Measurements from ENCODE around the gene CDH15.

CDH15 gene

DNA sequence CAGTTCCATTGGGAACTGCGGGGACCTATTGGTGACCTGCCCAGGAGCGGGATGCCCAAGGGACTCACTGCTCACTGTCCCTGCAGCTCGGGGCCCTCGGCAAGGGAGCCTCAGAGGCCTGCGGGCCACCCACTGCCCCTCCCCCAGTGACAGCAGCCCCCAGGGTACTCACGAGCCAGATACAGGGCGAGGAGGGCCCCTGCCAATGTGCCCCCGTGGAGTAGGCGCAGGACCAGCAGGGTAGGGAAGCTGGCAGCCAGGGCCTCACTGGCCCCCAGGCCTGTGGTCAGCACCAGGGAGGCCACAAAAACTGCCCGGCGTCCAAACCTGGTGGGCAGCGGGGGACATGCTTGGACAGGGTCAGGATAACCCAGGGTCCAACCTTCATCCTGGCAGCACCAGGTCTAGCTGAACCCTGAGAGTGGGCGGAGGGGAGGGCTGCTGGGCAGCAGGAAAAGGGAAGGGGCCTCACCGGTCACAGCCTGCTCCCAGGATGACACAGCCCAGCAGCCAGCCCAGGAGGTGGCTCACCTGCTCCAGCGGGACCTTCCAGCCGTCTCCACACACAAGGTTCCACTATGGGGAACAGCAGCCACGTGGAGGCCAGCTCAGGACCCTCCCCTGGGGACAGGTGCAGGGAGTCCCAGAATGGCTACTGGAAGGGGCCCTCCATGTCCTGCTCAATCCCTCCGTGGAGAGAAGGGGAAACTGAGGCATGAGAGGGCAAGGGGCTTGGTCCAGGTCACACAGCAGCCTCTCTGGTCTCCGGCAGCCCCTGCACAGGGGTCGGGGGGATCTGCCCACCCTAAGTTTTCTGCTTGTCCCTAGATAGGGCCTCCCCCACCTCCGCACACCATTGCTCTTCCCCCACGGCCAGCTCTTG lies 27.9 kb downstream of the CDH15 start:
- DNase-seq (ENCODE audit: low read depth) = no peak

DNA sequence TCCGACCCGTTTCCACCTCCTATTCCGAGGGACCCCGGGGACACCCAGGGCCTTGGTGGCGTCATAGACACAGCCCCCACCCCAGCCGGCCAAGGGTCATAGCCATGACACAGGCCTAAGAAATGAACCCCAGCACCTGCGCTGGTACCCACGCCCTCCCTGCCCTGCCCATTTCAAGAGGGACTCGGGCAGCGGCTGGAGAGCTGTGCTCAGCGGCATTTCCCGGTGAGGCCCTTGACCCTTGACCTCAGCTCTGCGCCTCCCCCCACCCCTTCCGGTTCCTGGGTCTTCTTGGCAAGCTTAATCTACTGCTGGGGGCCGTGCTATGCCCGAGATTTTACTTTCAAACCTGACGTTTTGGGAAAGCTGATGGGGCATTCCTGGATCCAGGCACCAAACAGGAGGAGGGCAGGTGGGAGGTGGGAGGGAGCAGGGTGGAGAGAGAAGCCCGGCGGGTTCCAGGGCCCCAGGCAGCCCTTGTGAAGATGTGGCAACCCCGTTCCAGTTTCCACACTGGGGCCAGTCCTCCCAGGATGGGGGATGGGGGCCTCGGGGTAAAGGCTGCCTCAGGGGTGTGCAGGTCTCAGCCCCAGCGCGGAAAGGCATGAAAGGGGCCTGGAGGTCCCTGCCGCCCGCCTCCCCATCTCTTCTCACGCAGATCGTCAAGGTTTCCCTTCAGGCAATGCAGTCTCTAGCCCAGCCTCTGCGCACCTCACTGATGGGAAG lies 28.7 kb downstream of the CDH15 start, which contains the start of gene SLC22A31:
TSS of gene SLC22A31 (minus strand) at position 414 of the 726 bp plus-strand sequence. CDS start at position 378, 36 bp downstream.
- no peak for DNase-seq (ENCODE audit: low read depth)

DNA sequence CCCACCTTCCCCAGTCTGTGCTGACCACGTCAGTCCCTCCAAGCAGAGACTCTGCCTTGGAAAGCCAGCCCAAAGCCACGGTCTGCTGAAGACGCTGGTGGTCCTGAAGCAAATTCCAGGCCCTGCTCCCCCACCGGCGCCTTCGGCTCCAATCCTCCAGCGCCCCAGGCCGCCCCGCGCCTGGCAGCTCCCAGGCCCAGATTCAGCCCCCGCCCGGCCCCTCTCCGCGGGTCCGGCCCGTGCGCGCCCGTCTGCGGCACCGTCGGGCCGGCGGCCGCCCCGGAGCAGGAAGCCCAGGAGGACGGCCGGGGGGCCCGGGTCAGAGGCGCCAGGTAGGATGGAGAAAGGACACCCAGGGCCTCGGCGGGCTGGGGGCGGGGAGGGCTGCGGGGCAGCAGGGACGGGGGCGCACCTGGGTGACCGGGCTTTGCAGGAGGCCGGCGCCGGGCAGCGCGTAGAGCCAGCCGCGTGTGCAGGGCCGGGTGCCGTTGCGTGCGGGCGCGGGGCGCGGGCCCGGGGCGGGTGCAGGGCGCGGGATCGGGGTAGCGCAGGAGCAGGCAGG lies 29.4 kb downstream of the CDH15 start:
- no peak for DNase-seq (ENCODE audit: low read depth)

DNA sequence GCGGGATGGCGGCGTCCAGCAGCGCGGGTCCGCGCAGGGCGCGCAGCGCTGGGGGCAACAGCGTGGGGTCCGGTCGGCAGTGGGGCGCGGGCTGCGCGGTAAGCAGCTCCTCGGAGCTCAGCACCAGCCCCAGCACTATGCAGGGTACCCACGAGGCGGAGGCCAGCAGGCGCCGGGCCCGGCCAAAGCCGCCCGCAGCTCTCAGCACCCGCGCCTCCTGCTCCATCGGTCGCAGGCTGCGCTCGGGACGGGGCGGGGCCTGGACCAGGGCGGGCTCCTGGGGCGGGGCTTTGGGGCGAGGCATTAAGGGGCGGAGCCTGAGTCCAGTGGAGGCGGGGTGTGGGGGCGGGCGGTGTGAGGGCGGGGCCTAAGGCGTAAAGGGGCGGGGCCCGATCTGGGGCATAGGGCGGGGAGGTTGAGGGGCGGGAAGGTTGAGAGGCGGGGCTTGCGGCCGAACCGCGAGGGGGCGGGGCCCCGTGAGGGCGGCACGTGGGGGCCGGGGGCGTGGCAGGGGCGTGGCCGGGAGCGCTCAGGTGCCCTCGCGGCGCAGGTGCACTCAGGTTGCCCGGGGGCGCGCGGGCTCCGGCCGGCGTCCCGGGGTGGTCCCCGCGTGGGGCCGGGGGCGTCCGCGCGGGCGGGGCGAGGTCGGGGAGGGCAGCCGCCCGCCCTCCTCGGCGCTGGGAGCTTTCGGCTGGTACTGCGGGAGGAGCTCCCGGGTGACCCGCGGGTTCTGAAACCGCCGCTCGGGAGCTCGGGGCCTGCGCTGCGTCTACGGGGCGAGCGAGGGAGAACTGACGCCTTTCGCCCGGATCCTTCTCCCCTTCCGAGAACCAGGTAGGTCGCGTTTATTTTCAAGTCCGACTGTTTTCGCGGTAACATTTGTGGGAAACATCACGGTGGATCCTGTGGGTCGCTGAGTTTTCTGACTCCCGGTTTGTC lies 30.2 kb downstream of the CDH15 start:
- peak; percentile 74 for DNase-seq (ENCODE audit: low read depth)

DNA sequence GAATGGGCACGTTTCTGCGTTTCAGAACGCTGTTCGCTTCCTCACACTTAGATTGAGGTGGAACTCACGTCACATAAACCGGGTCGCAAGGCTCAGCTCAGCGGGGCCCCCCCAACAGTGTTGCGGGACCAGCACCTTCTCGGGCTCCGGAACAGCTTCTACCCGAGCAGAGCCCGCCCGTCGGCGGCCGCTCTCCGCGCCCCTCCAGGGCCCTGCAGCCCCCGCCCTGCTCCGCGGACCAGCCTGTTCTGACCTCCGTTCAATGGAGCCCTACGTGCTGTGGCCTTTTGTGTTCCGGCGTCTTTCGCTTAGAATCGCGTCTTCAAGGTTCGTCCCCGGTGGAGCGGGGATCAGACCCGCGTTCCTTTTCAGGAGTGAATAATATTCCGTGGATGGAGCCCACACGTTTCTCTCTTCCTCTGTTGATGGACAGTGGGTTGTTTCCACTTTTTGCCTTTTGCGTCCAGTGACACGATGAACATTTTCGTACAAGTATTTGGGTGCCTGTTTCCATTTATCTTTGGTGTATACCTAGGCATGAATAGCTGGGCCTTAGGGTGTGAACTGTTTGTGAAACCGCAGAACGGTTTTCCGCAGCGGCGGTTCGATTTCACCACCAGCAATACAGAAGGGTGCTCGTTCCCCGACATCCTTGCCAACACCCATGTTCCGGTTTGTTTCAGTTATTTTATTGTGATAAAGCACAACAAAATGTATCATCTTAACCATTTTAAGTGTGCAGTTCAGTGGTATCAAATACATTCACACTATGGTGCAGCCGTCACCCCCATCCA lies 31.1 kb downstream of the CDH15 start:
- DNase-seq (ENCODE audit: low read depth) = no peak

DNA sequence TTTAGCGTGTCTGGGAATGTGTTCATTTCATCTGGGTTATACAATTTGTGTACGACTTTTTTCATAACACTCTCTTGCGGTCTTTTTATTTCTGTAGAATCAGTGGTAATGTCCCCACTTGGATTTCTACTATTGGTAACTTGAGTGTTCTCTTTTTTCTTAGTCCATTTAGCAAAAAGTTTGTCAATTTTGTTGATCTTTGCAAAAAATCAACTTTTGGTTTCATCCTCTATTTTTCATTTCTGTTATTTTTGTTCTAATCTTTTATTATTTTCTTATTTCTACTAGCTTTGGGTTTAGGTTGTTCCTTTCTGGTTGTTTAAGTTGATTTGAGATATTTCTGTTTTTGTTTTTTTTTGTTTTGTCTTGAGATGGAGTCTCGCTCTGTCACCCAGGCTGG lies 36.4 kb downstream of the CDH15 start:
- no peak for DNase-seq (ENCODE audit: low read depth)

DNA sequence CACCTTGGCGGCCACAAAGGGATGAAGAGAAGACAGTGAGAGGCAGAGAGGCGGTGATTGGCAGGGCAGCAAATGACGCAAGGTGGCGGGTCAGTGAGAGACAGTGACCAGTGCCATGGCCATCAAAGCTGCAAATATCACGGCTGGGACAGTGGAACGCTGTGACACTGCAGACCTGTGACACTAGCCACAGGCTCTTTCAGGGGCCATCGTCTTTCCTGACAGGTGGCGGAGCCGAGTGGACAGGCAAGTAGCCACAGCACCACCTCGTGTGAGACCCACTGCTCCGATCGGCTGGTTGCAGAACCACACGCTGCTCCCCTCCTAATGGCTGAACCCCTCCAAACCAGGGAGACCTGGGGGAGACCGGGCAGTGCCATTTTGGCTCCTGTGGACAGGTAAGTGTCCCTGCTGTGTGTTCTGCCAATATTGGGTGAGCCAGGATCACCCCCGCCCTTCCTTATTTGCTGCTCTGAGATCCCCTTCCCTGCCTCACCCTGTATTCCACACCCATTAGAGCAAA lies 38.0 kb downstream of the CDH15 start:
- no peak for DNase-seq (ENCODE audit: low read depth)

DNA sequence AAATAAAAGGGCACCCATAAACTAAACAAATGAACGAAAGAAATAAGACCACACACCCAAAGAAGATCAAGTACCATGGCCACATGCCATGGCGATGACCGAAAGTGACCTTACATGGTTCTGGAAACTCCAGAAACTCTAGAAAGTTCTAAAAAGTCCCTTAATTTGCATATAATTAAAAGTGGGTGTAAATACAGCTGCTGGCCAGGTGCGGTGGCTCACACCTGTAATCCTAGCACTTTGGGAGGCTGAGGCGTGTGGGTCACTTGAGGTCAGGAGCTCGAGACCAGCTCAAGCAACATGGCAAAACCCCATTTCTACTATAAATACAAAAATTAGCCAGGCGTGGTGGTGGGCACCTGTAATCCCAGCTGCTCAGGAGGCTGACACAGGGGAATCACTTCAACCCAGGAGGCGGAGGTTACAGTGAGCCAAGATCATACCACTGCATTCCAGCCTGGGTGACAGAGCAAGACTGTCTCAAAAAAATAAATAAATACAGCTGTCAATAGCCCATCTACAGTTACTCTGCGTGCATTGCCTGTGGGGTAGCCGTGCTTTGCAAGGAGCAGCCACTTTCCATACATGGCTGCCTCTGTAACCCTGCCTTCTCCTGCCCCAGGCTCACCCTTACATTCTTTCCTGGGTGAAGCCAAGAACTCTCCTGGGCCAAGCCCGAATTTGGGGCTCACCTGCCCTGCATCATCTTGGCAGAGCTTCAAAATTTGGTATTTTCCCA lies 38.8 kb downstream of the CDH15 start:
- DNase-seq (ENCODE audit: low read depth) = no peak

DNA sequence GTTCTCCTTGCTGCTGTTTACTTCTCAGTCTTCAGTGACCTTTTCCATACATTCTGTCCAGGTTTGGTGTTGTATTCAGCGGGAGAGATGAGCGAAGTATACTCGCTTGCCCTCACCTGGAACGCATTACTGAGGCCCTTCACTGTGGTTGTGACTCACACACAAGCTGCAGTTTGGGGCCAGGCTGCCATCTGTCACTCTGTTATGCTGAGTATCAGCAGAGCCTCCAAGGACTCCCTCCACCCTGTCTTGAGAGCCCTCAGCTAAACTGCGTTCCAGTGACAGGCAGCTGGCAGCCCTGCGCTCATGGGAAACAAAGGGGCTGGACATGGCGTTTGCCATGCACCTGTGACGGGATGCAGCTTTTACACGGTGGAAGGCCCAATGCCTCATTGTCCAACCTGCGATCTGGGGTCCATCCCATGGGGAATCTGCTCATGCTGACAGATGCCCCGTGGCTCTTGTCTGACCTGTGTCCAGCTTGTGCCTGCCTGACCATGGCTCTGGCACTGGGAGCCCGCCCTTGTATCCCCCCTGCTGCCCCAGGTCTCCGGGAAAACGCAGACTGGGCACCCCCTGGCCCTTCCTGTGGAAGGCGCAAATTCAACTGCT lies 39.5 kb downstream of the CDH15 start:
- DNase-seq (ENCODE audit: low read depth) = no peak

DNA sequence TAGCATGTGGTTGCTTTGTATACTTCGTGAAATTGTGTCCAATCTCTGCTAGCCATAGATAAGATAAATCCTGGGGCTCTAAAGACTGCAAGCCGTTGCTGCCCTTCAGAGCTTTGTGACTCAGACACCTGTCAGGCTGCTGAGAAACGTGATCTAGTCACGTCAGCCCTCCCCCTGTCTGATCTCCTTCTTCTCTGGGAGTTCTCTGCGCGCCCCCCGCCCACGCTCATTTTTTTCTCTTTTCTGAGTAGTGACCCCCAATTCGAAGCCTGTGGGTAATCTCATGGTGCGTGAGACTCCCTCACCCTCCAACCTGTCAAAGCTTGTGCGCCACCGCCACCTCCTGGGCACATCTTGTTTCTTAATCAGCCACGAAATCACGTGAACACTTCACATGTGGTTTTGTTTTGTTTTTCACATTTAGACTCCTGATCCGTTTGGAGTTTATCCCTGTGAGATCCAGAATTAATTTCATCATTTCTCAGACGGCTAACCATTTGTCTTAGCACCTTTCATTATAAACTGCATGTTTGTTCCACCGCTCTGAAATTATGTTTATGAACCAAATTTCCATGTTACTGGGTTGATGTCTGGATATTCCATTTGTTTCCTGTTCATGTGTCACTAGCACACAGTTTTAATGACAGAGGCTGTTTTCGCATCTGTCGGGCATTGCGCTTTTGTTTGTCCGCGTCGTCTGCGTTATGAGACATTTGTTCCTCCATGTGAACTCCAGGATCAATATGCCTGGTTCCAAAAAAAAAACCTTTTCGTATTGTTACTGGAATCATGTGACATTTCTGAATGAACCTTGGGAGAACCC lies 45.0 kb downstream of the CDH15 start:
- peak; percentile 77 for DNase-seq (ENCODE audit: low read depth)

DNA sequence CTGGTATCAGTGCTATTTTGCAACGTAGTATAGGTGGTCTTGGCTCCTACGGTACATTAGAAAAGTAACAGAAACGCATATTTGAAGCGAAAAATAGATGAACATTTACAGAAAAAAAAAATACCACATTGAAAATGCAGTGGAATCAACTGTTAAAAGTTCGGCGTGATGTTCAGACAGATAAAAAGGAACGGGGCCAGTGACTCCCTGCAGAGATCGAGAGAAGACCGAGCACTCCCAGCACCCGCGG lies 45.5 kb downstream of the CDH15 start:
- no peak for DNase-seq (ENCODE audit: low read depth)

DNA sequence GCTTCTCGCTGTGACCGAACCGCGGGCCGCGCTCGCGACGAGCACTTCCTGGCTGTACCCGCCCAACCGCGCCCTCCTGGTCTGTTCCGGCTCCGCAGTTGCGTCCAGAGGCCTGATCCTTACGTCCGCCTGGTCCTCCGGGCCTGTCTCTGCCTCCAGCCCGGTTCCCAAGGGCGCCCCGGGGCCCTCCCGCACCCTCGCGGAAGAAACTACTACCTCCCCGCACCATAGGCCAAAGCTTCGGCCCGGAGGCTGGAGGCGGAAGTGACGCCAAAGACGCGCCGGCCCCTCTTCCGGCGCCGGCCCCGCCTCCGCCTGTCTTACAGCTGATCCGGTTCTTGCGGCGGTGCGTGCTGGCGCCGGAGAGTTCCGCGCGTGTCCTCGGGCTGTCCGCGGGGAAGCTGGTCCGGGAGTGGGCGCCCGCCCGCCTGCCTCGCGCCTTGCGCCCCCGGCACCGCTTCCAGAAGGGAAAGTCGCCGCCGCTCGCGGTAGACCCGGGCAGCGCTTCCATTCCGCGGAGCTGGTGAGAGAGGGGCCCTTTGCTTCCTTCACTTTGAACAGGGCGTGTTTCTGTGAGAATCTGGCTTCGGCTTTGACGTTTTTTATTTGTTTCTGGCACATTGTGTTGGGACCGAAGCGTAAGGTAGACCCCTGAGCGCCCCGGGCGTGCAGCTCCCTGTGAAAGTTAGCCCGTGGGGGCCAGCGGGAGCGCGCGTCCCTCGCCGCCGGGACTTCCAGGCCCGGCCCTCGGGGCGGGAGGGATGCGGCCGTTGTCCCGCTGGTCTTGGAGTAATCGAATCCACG lies 46.0 kb downstream of the CDH15 start, which contains the start of gene ZNF778:
TSS of gene ZNF778 (plus strand) at position 316 of the 804 bp plus-strand sequence. CDS start 3,425 bp downstream, outside the sequence.
- peak; percentile 71 for DNase-seq (ENCODE audit: low read depth)

DNA sequence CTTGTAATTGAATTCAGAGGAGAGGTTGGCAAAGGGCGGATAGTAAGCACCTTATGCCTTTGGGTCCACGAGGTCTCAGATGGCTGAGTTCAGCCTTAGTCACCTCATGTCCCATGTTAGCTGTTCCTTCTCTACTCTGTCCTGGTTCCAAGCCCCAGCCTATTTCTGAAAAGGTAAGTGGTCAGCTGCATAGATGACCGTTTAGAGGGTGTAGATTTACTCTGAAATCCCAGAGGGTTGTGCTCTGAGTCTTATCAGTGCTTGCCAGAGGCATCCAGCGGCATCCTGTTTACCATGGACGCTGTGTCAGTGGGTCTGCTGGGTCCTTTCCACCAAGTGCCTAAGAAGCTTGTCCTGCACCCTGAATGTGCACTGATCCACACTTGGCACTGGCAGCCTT lies 47.8 kb downstream of the CDH15 start:
- DNase-seq (ENCODE audit: low read depth) = no peak

DNA sequence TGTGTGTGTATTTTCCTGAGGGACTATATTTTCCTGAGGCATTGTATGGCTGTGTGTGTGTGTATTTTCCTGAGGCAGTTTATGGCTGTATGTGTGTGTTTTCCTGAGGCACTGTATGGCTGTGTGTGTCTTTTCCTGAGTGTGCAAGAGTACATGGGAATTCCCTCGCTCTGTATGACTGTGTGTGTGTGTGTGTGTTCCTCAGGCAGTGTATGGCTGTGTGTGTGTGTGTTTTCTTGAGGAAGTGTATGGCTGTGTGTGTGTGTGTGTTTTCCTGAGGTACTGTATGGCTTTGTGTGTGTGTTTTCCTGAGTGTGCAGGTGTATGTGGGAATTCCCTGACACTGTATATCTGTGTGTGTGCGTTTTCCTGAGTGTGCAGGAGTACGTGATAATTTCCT lies 50.1 kb downstream of the CDH15 start:
- no peak for DNase-seq (ENCODE audit: low read depth)

DNA sequence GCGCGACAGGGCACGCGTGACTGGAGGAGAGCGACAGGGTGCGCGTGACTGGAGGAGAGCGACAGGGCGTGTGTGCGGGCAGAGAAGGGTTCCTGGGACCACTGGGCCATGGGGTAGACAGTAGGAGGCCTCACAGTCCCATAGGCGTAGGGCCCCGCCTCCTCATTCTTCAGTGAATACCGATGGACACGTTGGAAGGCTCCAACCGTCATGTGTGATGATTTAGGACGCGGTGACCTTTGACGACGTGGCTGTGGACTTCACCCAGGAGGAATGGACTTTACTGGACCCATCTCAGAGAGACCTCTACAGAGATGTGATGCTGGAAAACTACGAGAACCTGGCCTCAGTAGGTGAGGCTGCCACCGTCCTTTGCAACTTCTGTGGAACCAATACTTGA lies 51.4 kb downstream of the CDH15 start:
- no peak for DNase-seq (ENCODE audit: low read depth)

DNA sequence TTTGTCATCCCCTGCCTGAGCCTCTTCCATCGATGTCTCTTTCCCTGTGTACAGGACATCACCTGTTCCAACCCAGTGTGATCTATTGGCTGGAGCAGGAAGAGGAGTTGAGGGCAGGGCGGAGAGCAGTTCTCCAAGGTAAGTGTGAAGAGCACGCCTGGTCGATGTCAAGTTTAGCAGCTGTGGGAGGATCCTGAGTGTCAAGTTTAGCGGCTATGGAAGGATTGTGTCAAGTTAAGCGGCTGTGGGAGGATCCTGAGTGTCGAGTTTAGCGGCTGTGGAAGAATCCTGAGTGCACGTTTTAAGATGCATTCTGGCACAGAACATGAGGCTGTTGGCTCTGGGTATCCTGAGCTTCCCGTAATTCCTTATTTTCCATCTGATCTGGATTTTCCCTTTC lies 53.1 kb downstream of the CDH15 start:
- no peak for DNase-seq (ENCODE audit: low read depth)

DNA sequence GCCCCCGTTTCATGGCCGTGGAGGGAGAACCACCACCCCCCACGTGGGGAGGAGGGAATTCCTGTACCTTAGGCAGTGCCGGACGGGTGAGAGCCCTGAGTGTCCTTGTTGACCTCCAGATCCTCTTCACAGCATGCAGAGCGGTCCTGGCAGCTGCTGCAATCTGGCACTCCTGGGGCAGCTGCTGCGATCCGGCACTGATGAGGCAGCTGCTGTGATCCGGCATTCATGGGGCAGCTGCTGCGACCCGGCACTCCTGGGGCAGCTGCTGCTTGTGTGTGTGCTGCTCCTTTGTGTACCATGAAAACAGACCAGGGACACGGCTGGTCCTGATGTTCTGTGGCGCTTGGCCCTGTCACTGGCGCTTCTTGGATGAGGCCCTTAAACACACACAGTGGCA lies 58.7 kb downstream of the CDH15 start:
- no peak for DNase-seq (ENCODE audit: low read depth)

DNA sequence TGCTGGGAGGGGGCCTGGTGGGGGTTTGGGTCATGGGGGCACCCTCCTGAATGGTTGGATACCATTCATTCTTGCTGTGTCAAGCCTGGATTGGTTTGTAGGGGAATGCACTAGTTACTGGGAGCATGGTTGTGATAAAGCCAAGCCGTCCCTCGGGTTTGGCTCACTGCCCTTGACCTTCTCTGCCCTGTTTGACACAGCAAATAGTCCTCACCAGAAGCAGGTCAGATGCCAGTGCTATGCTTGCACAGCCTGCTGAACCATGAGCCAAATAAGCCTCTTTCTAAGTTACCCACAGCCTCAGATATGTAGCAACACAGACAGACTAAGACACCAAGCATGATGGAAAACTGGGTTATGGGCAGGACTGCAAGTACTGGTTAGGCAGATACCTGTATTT lies 60.6 kb downstream of the CDH15 start:
- no peak for DNase-seq (ENCODE audit: low read depth)

Data from T follicular helper cell (primary cell).